ENCODE results near the gene MTA2.

- no peak for TF ChIP-seq POLR2A (IDR thresholded peaks at IDR 0.05)
- TF ChIP-seq CTCF (IDR thresholded peaks at IDR 0.05) = no peak
Measured at GRCh38 chr11:62615521-62615920, 13.9 kb upstream of the MTA2 start.
